ENCODE results near the gene BBS9.

DNA sequence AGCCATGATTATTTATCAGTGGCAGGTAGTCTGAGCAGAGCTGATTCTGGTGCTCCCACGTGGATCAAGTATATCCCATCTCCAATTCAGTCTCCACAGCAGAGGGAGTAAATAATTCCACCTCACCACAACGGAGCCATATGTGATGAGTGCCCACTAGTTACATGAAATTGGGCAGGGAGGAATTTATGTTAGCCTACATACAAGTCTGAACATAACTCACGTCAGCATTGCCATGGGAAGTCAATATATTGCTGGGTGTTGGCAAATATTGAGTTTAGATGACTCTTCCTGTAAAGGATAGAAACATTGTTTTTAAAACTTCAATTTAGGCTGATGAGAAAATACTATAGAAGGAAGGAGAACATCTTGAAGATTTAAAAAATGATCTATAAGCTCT, 507.0 kb downstream of the BBS9 start:
- no peak for TF ChIP-seq POLR2A (IDR thresholded peaks at IDR 0.05)
- TF ChIP-seq, protein P1, sequence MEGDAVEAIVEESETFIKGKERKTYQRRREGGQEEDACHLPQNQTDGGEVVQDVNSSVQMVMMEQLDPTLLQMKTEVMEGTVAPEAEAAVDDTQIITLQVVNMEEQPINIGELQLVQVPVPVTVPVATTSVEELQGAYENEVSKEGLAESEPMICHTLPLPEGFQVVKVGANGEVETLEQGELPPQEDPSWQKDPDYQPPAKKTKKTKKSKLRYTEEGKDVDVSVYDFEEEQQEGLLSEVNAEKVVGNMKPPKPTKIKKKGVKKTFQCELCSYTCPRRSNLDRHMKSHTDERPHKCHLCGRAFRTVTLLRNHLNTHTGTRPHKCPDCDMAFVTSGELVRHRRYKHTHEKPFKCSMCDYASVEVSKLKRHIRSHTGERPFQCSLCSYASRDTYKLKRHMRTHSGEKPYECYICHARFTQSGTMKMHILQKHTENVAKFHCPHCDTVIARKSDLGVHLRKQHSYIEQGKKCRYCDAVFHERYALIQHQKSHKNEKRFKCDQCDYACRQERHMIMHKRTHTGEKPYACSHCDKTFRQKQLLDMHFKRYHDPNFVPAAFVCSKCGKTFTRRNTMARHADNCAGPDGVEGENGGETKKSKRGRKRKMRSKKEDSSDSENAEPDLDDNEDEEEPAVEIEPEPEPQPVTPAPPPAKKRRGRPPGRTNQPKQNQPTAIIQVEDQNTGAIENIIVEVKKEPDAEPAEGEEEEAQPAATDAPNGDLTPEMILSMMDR (IDR thresholded peaks at IDR 0.05) = no peak

Data from testis (tissue), 2 donors.